Daoy (cell line): Measurements from ENCODE around the gene ZNF454. TPM values are rescaled to one million over a fixed set of nuclear protein-coding genes. Genes with fewer than 3 reads are reported as not detected.

ENCODE experiments used
- DNase-seq: peaks from one replicate; pipeline ENCODE4 v3.0.0-alpha.2; 2015; ENCODE audit warnings: low read depth
- total RNA-seq: library from RNA; depleted of rRNA; stranded (reverse); fragments of >200 nt; shearing (Covaris generic); gene quantifications from 2 replicates; pipeline ENCODE4 v1.2.3, GENCODE V29; 2014; rRNA removed

The ZNF454 gene
- total RNA-seq, 1 experiment from 2014 or later = 1.0 TPM

GRCh38 chr5:178993236-178993765 is 52.3 kb downstream of the ZNF454 start:
- DNase-seq = no peak

DNA sequence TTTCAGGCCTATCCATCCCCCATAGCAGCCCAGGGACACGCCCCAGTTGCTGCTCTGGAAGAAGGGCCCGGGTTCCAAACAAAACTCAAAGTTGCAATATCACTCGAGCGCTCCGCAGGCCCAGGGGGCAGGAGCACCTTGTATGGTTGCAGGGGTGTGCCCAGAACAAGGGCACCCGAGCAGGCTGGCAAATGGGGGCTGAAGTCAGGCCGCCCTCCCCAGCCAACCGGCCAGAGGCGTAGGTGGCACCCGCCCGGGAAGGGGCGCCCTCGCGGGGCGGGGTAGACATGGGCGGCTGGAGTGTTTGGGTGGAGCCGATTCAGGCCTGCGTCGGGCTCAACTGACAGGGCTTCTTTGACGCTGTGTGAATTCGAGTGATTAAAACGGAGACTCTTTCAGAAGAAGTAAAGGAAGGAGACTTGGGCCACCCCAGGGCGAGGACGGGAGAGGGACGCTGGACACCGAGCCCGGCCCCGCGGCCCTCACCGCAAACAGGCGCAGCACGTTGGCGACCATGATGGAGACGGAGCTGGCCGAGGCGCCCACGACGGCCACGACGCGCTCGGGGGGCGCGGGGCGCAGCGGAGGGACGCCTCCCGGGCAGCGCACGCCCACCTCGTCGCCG is 53.1 kb downstream of the ZNF454 start:
- no peak for DNase-seq

GRCh38 chr5:178994580-178995340 is 53.8 kb downstream of the ZNF454 start, which contains the start of gene GRM6:
TSS of gene GRM6 (minus strand) at chr5:178995320. CDS start at chr5:178994944, 376 bp downstream.
- DNase-seq = no peak

GRCh38 chr5:178995341-178995690 is 54.3 kb downstream of the ZNF454 start:
- DNase-seq = no peak

DNA sequence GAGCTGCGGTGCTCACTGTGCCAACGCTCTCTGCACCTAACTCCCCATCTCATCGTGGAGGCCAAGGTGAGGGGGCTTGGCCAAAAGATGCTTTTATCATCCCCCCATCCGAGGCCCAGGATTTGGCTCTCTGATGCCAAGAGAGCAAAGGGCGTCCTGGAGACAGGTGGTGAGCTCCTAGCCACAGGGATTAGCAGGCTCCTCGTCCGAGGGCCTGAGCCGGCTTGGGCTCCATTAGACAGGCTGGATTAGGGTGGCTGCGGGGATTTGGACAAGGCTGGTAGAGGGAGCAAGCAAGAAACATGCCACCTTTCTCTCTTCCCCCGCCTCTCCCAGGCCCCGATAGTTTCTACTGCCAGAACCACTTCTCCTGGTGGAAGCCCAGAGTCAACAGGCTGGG is 55.2 kb downstream of the ZNF454 start:
- DNase-seq = no peak

DNA sequence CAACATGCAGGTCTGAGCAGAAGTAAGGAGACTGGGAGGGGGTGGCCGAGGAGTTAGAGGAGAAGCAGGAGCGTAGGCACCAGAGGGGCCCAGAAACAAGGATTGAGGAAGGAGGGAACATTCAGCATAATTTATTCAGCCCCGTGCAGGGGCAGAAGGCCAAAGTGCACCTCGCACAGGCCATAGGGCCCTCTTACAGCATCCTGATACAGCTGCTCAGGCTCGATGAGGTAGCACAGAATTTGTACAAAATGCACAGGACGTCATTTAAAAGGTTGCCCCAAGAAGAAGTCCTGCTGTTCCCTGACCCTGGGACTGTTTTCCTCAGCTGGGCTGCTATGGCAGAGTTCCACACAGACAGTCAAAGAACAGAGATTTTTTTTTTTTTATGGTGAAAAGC is 56.2 kb downstream of the ZNF454 start:
- DNase-seq = no peak

DNA sequence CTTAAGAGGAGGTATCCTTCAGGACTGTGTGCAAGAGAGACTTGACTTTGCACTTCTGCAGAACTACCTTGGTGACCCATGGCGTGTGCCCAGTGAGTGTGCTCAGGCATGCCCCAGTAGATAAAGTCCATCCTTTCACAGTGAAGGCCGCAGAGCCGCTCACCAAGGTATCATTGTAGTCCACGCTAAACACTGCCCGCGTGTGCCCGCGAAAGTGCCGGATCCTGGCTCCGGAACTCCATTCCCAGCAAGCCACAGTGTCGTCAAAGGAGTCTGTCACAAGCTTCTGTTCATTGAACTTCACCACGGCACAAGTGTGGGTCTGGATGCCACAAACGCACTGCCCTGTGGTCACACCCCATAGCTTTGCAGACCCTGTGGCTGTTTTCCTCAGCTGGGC is 57.4 kb downstream of the ZNF454 start:
- no peak for DNase-seq

- no peak for DNase-seq
Measured at GRCh38 chr5:179006564-179006963, 65.6 kb downstream of the ZNF454 start.

DNA sequence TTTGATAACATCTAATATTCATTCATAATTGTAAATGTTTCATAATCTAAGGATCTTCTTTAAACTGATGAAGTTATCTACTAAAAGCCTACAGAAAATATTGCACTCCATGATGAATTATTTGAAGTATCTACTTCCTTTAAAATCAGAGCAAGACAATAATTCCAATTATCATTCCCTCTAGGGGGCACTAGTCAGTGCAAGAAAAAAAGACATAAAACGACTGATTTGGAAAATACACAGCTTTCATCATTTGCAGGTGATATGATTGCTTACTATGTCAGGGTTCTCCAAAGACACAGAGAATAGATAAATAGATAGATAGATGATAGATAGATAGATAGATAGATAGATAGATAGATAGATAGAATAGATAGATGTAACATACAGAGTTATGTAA is 67.7 kb downstream of the ZNF454 start:
- DNase-seq = no peak

Other genes starting within 250 kb of the ZNF454 start
- gene ZNF354A, start 210.5 kb upstream of the ZNF454 start, total RNA-seq = 14.5 and 18.8 TPM in 2 replicates
- gene ZNF354B, start 81.2 kb upstream of the ZNF454 start, total RNA-seq = 6.1 and 8.9 TPM in 2 replicates
- gene ZFP2, start 45.3 kb upstream of the ZNF454 start, total RNA-seq = 0.11 TPM in 1 of 2 replicates, not detected in the other
- not detected in 2 replicates for gene GRM6, start 54.1 kb downstream of the ZNF454 start, total RNA-seq
- gene ZNF879, start 82.6 kb downstream of the ZNF454 start, total RNA-seq = 0.92 and 2.0 TPM in 2 replicates
- 2.7 and 3.7 TPM in 2 replicates for gene ZNF354C, start 119.2 kb downstream of the ZNF454 start, total RNA-seq